ENCODE data around the gene UGT2A1.

Gene UGT2A1

GRCh38 chr4:69584135-69584534, 68.9 kb downstream of the UGT2A1 start:
- H3K4me3 ChIP-seq (ENCODE audit: low read depth, low read length) = no peak overlapping the region
- TF ChIP-seq CTCF (IDR thresholded peaks at IDR 0.05; ENCODE audit: low read depth, low read length) = no peak
- H3K9me3 ChIP-seq (ENCODE audit: severe bottlenecking) = no peaks in the 10 kb centered on the region
- no peak for DNase-seq
- no peaks in the 10 kb centered on the region for H3K27me3 ChIP-seq (ENCODE audit: insufficient read depth, low read depth, severe bottlenecking)
- H3K27ac ChIP-seq = no peak overlapping the region
- H3K36me3 ChIP-seq = no peaks in the 10 kb centered on the region

DNA sequence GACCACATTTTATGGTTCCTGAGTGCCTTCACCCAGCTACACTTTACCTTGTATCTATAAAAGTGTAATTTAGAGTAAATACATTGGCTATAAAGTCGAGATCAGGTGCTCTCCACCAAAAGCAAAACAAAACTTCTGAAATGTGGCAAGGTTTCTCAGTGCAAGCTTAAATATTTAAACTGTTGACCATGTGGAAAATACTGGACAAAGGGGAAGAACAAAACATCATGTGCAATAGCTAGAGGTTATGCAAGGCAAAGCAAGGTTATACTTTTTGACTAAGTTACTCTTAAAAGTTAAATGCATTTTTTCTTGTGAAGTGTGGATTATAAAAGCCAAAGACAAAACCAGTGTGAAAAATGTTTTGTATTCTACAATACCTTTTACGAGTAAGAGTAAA, 69.5 kb downstream of the UGT2A1 start:
- Histone ChIP-seq H3K27ac (no peak overlapping the region), H3K4me3 (ENCODE audit: low read depth, low read length) (no peak overlapping the region), H3K36me3 (no peaks in the 10 kb centered on the region), H3K9me3 (ENCODE audit: severe bottlenecking) (no peaks in the 10 kb centered on the region), H3K27me3 (ENCODE audit: insufficient read depth, low read depth, severe bottlenecking) (no peaks in the 10 kb centered on the region)
- TF ChIP-seq CTCF (IDR thresholded peaks at IDR 0.05; ENCODE audit: low read depth, low read length) = no peak
- no peak for DNase-seq

- H3K27me3 ChIP-seq (ENCODE audit: insufficient read depth, low read depth, severe bottlenecking) = no peaks in the 10 kb centered on the region
- DNase-seq = no peak
- no peaks in the 10 kb centered on the region for H3K9me3 ChIP-seq (ENCODE audit: severe bottlenecking)
- no peak overlapping the region for H3K4me3 ChIP-seq (ENCODE audit: low read depth, low read length)
- no peak for TF ChIP-seq CTCF (IDR thresholded peaks at IDR 0.05; ENCODE audit: low read depth, low read length)
- no peak overlapping the region for H3K27ac ChIP-seq
- H3K36me3 ChIP-seq = no peaks in the 10 kb centered on the region
These were observed 75.8 kb downstream of the UGT2A1 start for GRCh38 chr4:69577245-69577644.

DNA sequence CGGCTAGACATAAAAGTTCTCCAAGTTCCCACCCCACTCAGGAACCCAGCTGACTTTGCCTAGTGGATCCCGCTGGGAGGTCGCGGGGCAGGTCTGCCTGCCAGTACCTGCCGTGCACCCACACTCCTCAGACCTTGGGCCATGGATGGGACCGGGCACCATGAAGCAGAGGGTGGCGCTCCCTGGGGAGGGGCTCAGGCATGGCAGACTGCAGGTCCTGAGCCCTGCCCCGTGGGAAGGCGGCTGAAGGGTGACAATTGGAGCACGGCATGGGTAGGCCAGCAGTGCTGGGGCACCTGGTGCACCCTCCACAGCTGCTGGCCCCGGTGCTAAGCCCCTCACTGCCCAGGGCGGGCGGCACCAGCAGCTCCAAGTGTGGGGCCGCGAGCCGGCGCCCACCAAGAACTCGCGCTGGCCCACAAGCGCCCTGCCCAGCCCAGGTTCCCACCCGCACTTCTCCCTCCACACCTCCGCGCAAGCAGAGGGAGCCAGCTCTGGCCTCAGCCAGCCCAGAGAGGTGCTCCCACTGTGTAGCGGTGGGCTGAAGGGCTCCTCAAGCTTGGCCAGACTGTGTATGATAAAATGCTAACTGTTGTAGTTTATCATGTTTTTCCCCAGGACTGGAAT, 76.7 kb downstream of the UGT2A1 start:
- TF ChIP-seq CTCF (IDR thresholded peaks at IDR 0.05; ENCODE audit: low read depth, low read length) = no peak
- no peak overlapping the region for H3K4me3 ChIP-seq (ENCODE audit: low read depth, low read length)
- H3K9me3 ChIP-seq (ENCODE audit: severe bottlenecking) = no peaks in the 10 kb centered on the region
- no peak overlapping the region for H3K27ac ChIP-seq
- no peaks in the 10 kb centered on the region for H3K27me3 ChIP-seq (ENCODE audit: insufficient read depth, low read depth, severe bottlenecking)
- no peak for DNase-seq
- H3K36me3 ChIP-seq = no peaks in the 10 kb centered on the region

DNA sequence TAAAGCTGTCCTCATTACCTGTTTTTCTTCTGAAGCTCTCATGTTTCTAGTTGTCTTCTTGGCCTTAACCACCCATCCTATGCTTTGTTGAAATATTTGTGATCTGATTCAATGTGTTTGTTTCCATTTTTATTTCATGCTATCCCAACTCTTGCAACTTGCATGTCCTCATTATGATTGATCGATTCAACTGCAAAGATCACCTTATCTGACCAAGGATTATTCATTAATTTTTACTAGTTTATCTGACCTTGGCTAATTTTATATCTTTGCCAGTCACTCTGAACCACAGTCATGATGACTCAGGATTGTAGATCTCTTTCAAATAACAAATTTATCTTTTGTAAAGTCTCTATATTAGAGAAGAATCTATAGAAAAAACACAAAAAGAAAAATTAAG, 84.3 kb downstream of the UGT2A1 start:
- no peaks in the 10 kb centered on the region for H3K9me3 ChIP-seq (ENCODE audit: severe bottlenecking)
- TF ChIP-seq CTCF (IDR thresholded peaks at IDR 0.05; ENCODE audit: low read depth, low read length) = no peak
- H3K27me3 ChIP-seq (ENCODE audit: insufficient read depth, low read depth, severe bottlenecking) = no peaks in the 10 kb centered on the region
- no peak overlapping the region for H3K4me3 ChIP-seq (ENCODE audit: low read depth, low read length)
- H3K27ac ChIP-seq = no peak overlapping the region
- DNase-seq = no peak
- H3K36me3 ChIP-seq = no peaks in the 10 kb centered on the region

GRCh38 chr4:69563424-69563823, 89.6 kb downstream of the UGT2A1 start:
- no peak overlapping the region for H3K27ac ChIP-seq
- no peaks in the 10 kb centered on the region for H3K27me3 ChIP-seq (ENCODE audit: insufficient read depth, low read depth, severe bottlenecking)
- H3K36me3 ChIP-seq = no peaks in the 10 kb centered on the region
- H3K9me3 ChIP-seq (ENCODE audit: severe bottlenecking) = no peaks in the 10 kb centered on the region
- H3K4me3 ChIP-seq (ENCODE audit: low read depth, low read length) = no peak overlapping the region
- no peak for TF ChIP-seq CTCF (IDR thresholded peaks at IDR 0.05; ENCODE audit: low read depth, low read length)
- DNase-seq = no peak

All from WERI-Rb-1 (cell line).